Measurements from ENCODE around the gene LYZL1.

LYZL1 gene

GRCh38 chr10:29276251-29276850 lies 12.5 kb upstream of the LYZL1 start:
- TF ChIP-seq TAF1 (IDR thresholded peaks at IDR 0.05; ENCODE audit: borderline replicate concordance, insufficient read depth, low read length) (no peak), POLR2AphosphoS5 (IDR thresholded peaks at IDR 0.05; ENCODE audit: low read depth, low read length) (no peak), REST (IDR thresholded peaks at IDR 0.05; ENCODE audit: insufficient read depth in 1 of 2, low read depth in 2 of 2, low read length in 2 of 2) (no peak), FOXP2 (optimal IDR thresholded peaks at IDR 0.05; ENCODE audit: borderline replicate concordance, extremely low read depth, extremely low read length, insufficient read depth) (no peak), SIN3A (IDR thresholded peaks at IDR 0.05; ENCODE audit: borderline replicate concordance, insufficient read depth, low read length) (no peak)

DNA sequence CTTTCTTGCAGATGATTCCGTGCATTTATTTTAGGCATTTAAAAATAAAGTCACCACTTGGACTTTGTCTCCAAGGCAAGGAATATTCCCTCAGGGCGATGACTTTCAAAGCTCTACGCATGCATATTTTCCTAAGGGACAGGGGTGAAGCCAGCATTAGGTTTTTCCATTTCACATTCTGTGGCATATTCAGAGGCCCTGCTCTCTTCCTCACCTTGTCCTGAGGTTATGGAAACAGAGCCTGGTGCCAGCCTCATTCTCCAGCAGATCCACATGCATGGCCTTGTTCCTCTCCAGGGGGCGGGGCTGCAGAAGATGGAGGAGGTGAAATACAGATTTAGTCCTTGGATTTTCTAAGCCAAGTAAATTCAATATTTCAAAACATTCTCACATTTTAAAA lies 11.6 kb upstream of the LYZL1 start:
- TF ChIP-seq TAF1 (IDR thresholded peaks at IDR 0.05; ENCODE audit: borderline replicate concordance, insufficient read depth, low read length) (no peak), FOXP2 (optimal IDR thresholded peaks at IDR 0.05; ENCODE audit: borderline replicate concordance, extremely low read depth, extremely low read length, insufficient read depth) (no peak), POLR2AphosphoS5 (IDR thresholded peaks at IDR 0.05; ENCODE audit: low read depth, low read length) (no peak), REST (IDR thresholded peaks at IDR 0.05; ENCODE audit: insufficient read depth in 1 of 2, low read depth in 2 of 2, low read length in 2 of 2) (no peak), SIN3A (IDR thresholded peaks at IDR 0.05; ENCODE audit: borderline replicate concordance, insufficient read depth, low read length) (no peak)

DNA sequence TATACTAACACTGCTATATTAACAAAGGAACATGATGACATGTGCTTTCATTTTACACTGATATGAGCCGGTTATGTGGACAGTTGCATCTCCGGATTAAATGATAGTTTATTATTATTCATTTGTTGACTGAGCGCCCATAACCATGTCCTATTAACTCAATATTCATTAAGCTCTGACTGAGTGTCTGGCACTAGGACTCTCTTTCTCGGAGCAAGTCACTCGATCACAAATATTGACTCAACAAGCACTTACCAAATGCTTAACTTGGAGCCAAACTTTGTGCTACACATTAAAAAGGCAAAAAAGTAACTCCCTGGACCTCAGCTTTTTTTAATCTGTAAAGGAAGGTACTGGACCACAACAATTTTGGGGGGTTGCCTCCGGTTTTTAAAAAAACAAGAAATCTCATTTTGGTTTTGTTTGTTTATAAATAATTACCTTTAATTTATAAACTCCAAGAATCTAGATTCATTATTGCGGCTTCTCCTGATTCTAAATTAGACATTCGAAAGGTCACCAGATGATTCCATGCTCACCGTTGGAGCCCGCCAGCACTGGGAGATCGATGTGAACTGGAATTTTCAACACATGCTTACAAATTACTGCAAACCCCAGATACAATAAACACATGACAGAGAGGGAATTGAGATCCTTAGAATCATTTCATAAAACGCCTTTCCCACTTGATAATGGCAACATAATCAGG lies 8.9 kb upstream of the LYZL1 start:
- no peak for TF ChIP-seq TAF1 (IDR thresholded peaks at IDR 0.05; ENCODE audit: borderline replicate concordance, insufficient read depth, low read length)
- no peak for TF ChIP-seq SIN3A (IDR thresholded peaks at IDR 0.05; ENCODE audit: borderline replicate concordance, insufficient read depth, low read length)
- TF ChIP-seq POLR2AphosphoS5 (IDR thresholded peaks at IDR 0.05; ENCODE audit: low read depth, low read length): no peak
- no peak for TF ChIP-seq FOXP2 (optimal IDR thresholded peaks at IDR 0.05; ENCODE audit: borderline replicate concordance, extremely low read depth, extremely low read length, insufficient read depth)
- TF ChIP-seq REST (IDR thresholded peaks at IDR 0.05; ENCODE audit: insufficient read depth in 1 of 2, low read depth in 2 of 2, low read length in 2 of 2): no peak

- no peak for TF ChIP-seq TAF1 (IDR thresholded peaks at IDR 0.05; ENCODE audit: borderline replicate concordance, insufficient read depth, low read length)
- TF ChIP-seq SIN3A (IDR thresholded peaks at IDR 0.05; ENCODE audit: borderline replicate concordance, insufficient read depth, low read length): no peak
- no peak for TF ChIP-seq POLR2AphosphoS5 (IDR thresholded peaks at IDR 0.05; ENCODE audit: low read depth, low read length)
- TF ChIP-seq FOXP2 (optimal IDR thresholded peaks at IDR 0.05; ENCODE audit: borderline replicate concordance, extremely low read depth, extremely low read length, insufficient read depth): no peak
- no peak for TF ChIP-seq REST (IDR thresholded peaks at IDR 0.05; ENCODE audit: insufficient read depth in 1 of 2, low read depth in 2 of 2, low read length in 2 of 2)
Measured at GRCh38 chr10:29280488-29280840, 8.4 kb upstream of the LYZL1 start.

Measured in PFSK-1 (cell line).